ENCODE results near the gene MLEC.

The MLEC gene

GRCh38 chr12:120689397-120690082, 2.6 kb downstream of the MLEC start:
- TF ChIP-seq TAF1 (IDR thresholded peaks at IDR 0.05; ENCODE audit: low read depth), result no peak

DNA sequence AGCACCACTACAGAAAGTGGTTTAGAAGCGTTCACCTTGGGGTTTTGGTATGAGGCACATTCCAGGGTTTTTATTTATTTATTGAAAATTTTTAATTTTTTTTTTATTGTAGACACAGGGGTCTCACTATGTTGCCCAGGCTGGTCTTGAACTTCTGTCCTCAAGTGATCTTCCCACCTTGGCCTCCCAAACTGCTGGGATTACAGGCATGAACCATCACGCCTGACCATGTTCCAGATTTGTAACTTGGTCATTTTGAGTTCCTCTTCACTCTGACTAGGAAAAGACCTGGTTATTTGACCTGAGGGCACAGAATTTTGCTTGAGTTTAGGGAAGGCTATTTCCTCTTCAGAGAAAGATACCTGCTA, 3.1 kb downstream of the MLEC start:
- no peak for TF ChIP-seq CEBPB (IDR thresholded peaks at IDR 0.05)
- no peak for TF ChIP-seq TCF12 (IDR thresholded peaks at IDR 0.05; ENCODE audit: low read depth)
- TF ChIP-seq EP300 (IDR thresholded peaks at IDR 0.05; ENCODE audit: borderline replicate concordance), result no peak
- TF ChIP-seq FOXM1 (IDR thresholded peaks at IDR 0.05; ENCODE audit: borderline replicate concordance, low read depth), result no peak
- no peak for TF ChIP-seq NFIC (IDR thresholded peaks at IDR 0.05)
- no peak for TF ChIP-seq RAD21 (IDR thresholded peaks at IDR 0.05; ENCODE audit: low read depth)

GRCh38 chr12:120690978-120691377, 4.0 kb downstream of the MLEC start:
- TF ChIP-seq FOXM1 (IDR thresholded peaks at IDR 0.05; ENCODE audit: borderline replicate concordance, low read depth), result no peak
- TF ChIP-seq, protein P1, sequence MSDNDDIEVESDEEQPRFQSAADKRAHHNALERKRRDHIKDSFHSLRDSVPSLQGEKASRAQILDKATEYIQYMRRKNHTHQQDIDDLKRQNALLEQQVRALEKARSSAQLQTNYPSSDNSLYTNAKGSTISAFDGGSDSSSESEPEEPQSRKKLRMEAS (IDR thresholded peaks at IDR 0.05), result no peak
- TF ChIP-seq ZBTB7A (IDR thresholded peaks at IDR 0.05; ENCODE audit: low read depth), result no peak

DNA sequence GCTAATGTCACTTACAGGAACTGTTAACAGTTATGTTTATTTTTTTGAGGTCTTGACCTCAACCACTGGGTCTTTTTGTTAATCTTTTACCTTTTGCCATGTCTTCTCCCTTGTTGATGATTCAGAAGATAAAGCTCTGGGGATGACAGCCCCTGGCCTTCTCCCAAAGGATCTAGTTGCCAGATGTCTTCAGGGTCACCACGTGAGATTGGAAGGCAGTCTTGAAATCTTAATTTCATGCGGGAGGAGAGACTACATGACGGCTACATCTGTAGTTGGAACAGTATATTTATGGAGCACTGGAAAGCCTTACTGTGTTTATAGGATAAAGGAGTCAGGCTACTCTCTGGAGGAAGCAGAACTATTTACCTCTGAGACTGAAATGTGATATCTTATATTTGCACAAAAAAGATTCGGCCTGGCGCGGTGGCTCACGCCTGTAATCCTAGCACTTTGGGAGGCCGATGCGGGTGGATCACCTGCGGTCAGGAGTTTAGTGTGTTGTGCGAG, 5.6 kb downstream of the MLEC start:
- TF ChIP-seq CREB1 (IDR thresholded peaks at IDR 0.05; ENCODE audit: low read depth) (no peak), YY1 (IDR thresholded peaks at IDR 0.05; ENCODE audit: low read depth) (no peak), RAD21 (IDR thresholded peaks at IDR 0.05; ENCODE audit: low read depth) (no peak), USF1 (IDR thresholded peaks at IDR 0.05) (no peak), ZBTB7A (IDR thresholded peaks at IDR 0.05; ENCODE audit: low read depth) (no peak), EP300 (IDR thresholded peaks at IDR 0.05; ENCODE audit: borderline replicate concordance) (no peak), NFIC (IDR thresholded peaks at IDR 0.05) (no peak), TCF12 (IDR thresholded peaks at IDR 0.05; ENCODE audit: low read depth) (no peak), TAF1 (IDR thresholded peaks at IDR 0.05; ENCODE audit: low read depth) (no peak), FOXM1 (IDR thresholded peaks at IDR 0.05; ENCODE audit: borderline replicate concordance, low read depth) (no peak), CEBPB (IDR thresholded peaks at IDR 0.05) (no peak), EGR1 (IDR thresholded peaks at IDR 0.05) (no peak), TEAD4 (IDR thresholded peaks at IDR 0.05) (no peak)
- TF ChIP-seq, protein P2, sequence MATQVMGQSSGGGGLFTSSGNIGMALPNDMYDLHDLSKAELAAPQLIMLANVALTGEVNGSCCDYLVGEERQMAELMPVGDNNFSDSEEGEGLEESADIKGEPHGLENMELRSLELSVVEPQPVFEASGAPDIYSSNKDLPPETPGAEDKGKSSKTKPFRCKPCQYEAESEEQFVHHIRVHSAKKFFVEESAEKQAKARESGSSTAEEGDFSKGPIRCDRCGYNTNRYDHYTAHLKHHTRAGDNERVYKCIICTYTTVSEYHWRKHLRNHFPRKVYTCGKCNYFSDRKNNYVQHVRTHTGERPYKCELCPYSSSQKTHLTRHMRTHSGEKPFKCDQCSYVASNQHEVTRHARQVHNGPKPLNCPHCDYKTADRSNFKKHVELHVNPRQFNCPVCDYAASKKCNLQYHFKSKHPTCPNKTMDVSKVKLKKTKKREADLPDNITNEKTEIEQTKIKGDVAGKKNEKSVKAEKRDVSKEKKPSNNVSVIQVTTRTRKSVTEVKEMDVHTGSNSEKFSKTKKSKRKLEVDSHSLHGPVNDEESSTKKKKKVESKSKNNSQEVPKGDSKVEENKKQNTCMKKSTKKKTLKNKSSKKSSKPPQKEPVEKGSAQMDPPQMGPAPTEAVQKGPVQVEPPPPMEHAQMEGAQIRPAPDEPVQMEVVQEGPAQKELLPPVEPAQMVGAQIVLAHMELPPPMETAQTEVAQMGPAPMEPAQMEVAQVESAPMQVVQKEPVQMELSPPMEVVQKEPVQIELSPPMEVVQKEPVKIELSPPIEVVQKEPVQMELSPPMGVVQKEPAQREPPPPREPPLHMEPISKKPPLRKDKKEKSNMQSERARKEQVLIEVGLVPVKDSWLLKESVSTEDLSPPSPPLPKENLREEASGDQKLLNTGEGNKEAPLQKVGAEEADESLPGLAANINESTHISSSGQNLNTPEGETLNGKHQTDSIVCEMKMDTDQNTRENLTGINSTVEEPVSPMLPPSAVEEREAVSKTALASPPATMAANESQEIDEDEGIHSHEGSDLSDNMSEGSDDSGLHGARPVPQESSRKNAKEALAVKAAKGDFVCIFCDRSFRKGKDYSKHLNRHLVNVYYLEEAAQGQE (IDR thresholded peaks at IDR 0.05; ENCODE audit: low read depth), result no peak
- TF ChIP-seq, protein P1 (IDR thresholded peaks at IDR 0.05), result no peak

DNA sequence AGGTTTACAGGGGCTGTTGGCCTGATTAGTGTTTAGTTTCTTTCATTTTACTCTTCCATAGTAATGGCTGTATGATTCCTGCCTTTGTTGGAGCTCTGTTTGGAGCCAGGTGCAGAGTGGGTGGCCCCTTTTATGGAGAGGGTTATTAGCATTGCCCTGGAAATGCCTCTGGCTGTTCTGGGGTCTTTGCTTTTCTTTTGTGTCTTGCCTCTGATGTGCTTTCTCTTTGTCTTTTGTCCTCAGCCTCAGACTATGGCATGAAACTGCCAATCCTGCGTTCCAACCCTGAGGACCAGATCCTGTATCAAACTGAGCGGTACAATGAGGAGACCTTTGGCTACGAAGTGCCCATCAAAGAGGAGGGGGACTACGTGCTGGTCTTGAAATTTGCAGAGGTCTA, 6.9 kb downstream of the MLEC start:
- TF ChIP-seq NFIC (IDR thresholded peaks at IDR 0.05), result no peak
- no peak for TF ChIP-seq FOXM1 (IDR thresholded peaks at IDR 0.05; ENCODE audit: borderline replicate concordance, low read depth)
- no peak for TF ChIP-seq YY1 (IDR thresholded peaks at IDR 0.05; ENCODE audit: low read depth)
- TF ChIP-seq RAD21 (IDR thresholded peaks at IDR 0.05; ENCODE audit: low read depth), result no peak
- TF ChIP-seq TEAD4 (IDR thresholded peaks at IDR 0.05), result no peak
- TF ChIP-seq, protein P1 (IDR thresholded peaks at IDR 0.05), result no peak
- no peak for TF ChIP-seq USF1 (IDR thresholded peaks at IDR 0.05)
- no peak for TF ChIP-seq TAF1 (IDR thresholded peaks at IDR 0.05; ENCODE audit: low read depth)
- no peak for TF ChIP-seq TCF12 (IDR thresholded peaks at IDR 0.05; ENCODE audit: low read depth)

GRCh38 chr12:120696626-120697025, 9.7 kb downstream of the MLEC start:
- TF ChIP-seq YY1 (IDR thresholded peaks at IDR 0.05; ENCODE audit: low read depth) (no peak), USF1 (IDR thresholded peaks at IDR 0.05) (no peak), FOXM1 (IDR thresholded peaks at IDR 0.05; ENCODE audit: borderline replicate concordance, low read depth) (no peak)

DNA sequence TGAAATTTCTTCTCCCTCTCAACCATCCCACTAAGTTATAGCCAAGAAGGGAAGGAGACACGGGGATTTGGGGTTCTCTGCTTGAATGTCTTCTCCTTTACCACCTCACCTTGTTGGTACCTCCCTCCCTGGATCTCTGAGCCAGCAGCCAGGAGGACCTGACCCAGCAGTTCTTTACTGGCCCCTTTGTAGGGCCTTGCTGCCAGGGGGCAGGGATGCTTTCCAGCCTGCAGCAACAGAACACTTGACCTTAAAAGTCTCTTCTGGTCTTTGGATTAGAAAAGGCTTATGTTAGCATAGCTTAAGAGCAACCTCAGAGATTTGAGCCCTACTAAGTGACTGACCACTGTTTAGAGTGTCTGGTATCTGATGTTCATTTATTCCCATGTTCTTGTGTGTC, 10.4 kb downstream of the MLEC start:
- TF ChIP-seq, protein P2 (IDR thresholded peaks at IDR 0.05; ENCODE audit: low read depth), result no peak
- no peak for TF ChIP-seq TCF12 (IDR thresholded peaks at IDR 0.05; ENCODE audit: low read depth)
- no peak for TF ChIP-seq ZBTB7A (IDR thresholded peaks at IDR 0.05; ENCODE audit: low read depth)
- no peak for TF ChIP-seq EGR1 (IDR thresholded peaks at IDR 0.05)
- TF ChIP-seq USF1 (IDR thresholded peaks at IDR 0.05), result no peak
- TF ChIP-seq NFIC (IDR thresholded peaks at IDR 0.05), result no peak
- no peak for TF ChIP-seq YY1 (IDR thresholded peaks at IDR 0.05; ENCODE audit: low read depth)
